ENCODE results near the gene IL17RD. TPM values are rescaled to one million over a fixed set of nuclear protein-coding genes. Genes with fewer than 3 reads are reported as not detected.

IL17RD gene
- total RNA-seq, 4 donors from 2014 or later: 0.98 to 5.8 (median 3.4) TPM

- TF ChIP-seq CTCF (IDR thresholded peaks at IDR 0.05; ENCODE audit: low read depth): no peak
These were observed 488 bp upstream of the IL17RD start for GRCh38 chr3:57165641-57166040.

GRCh38 chr3:57164217-57164656 lies 916 bp downstream of the IL17RD start:
- no peak for TF ChIP-seq CTCF (IDR thresholded peaks at IDR 0.05; ENCODE audit: low read depth)

GRCh38 chr3:57163751-57164150 lies 1.4 kb downstream of the IL17RD start:
- TF ChIP-seq CTCF (IDR thresholded peaks at IDR 0.05; ENCODE audit: low read depth): no peak

GRCh38 chr3:57161915-57162314 lies 3.2 kb downstream of the IL17RD start:
- TF ChIP-seq CTCF (IDR thresholded peaks at IDR 0.05; ENCODE audit: low read depth): no peak

- TF ChIP-seq CTCF (IDR thresholded peaks at IDR 0.05; ENCODE audit: low read depth): no peak
These were observed 4.2 kb downstream of the IL17RD start for GRCh38 chr3:57160765-57161538.

- no peak for TF ChIP-seq CTCF (IDR thresholded peaks at IDR 0.05; ENCODE audit: low read depth)
These were observed 4.9 kb downstream of the IL17RD start for GRCh38 chr3:57160076-57160764.

Measured in subcutaneous adipose tissue (tissue), 4 donors.